GM21423 (cell line): ENCODE data around the gene ATXN1.
A peak's percentile ranks its signal among the peaks of the same experiment; 100 is the strongest.
"Not testable (repeated sequence)": the region's sequence is repeated elsewhere in the genome, so short reads cannot be mapped to it uniquely, and the experiment has no call there.

ENCODE experiments used
- ATAC-seq: cut with Tn5 transposase; IDR thresholded peaks from one replicate; pipeline ENCODE4 v1.9.1; 2021; ENCODE audit warnings: mild to moderate bottlenecking, moderate library complexity; ENCODE audit not compliant: unreplicated experiment

The ATXN1 gene

GRCh38 chr6:16704401-16705045, 56.7 kb downstream of the ATXN1 start:
- no peak for ATAC-seq

- ATAC-seq = not testable (repeated sequence)
These were observed 58.5 kb downstream of the ATXN1 start for GRCh38 chr6:16702627-16703378.

GRCh38 chr6:16700916-16701234, 60.4 kb downstream of the ATXN1 start:
- no peak for ATAC-seq

- ATAC-seq = no peak
These were observed 60.9 kb downstream of the ATXN1 start for GRCh38 chr6:16700202-16700915.

- no peak for ATAC-seq
These were observed 62.0 kb downstream of the ATXN1 start for GRCh38 chr6:16698997-16699868.

GRCh38 chr6:16698162-16698533, 63.1 kb downstream of the ATXN1 start:
- ATAC-seq = no peak

- no peak for ATAC-seq
These were observed 63.7 kb downstream of the ATXN1 start for GRCh38 chr6:16697437-16698161.

GRCh38 chr6:16696496-16696895, 64.8 kb downstream of the ATXN1 start:
- ATAC-seq = no peak

- peak; percentile 39 for ATAC-seq
These were observed 66.3 kb downstream of the ATXN1 start for GRCh38 chr6:16694781-16695578.

GRCh38 chr6:16691324-16691723, 69.9 kb downstream of the ATXN1 start:
- no peak for ATAC-seq

GRCh38 chr6:16690608-16691142, 70.6 kb downstream of the ATXN1 start:
- peak; percentile 71 for ATAC-seq

- ATAC-seq = no peak
These were observed 71.3 kb downstream of the ATXN1 start for GRCh38 chr6:16689788-16690607.

- ATAC-seq = no peak
These were observed 72.2 kb downstream of the ATXN1 start for GRCh38 chr6:16688984-16689636.

- no peak for ATAC-seq
These were observed 72.8 kb downstream of the ATXN1 start for GRCh38 chr6:16688436-16688835.

GRCh38 chr6:16687045-16687444, 74.2 kb downstream of the ATXN1 start:
- ATAC-seq = no peak

GRCh38 chr6:16684896-16685554, 76.2 kb downstream of the ATXN1 start:
- peak; percentile 64 for ATAC-seq

- ATAC-seq = no peak
These were observed 77.0 kb downstream of the ATXN1 start for GRCh38 chr6:16684195-16684689.
